ENCODE measurements around the gene C10orf90. TPM values are rescaled to one million over a fixed set of nuclear protein-coding genes. Genes with fewer than 3 reads are reported as not detected.

C10orf90 gene
- total and polyA plus RNA-seq, 9 donors: not detected

- no peak for TF ChIP-seq CTCF (IDR thresholded peaks at IDR 0.05)
- no peak for TF ChIP-seq EP300 (IDR thresholded peaks at IDR 0.05)
- no peak for TF ChIP-seq POLR2A (IDR thresholded peaks at IDR 0.05)
- intact Hi-C loops (cut with DNase I): no loop called here
- no peak for DNase-seq
- H3K9me3 ChIP-seq: peaks cover 0 to 6% of the 10 kb centered on the region in 2 donors
- no peaks in the 10 kb centered on the region for H3K36me3 ChIP-seq
- no peaks in the 10 kb centered on the region for H3K27me3 ChIP-seq
- 87 to 93% (median 89%) methylated on average over 2 of the region's 2 CpGs for WGBS, 3 donors
- H3K4me1 ChIP-seq (ENCODE audit: insufficient read depth): no peaks in the 10 kb centered on the region
- no peak overlapping the region for H3K4me3 ChIP-seq
- H3K27ac ChIP-seq: no peak overlapping the region
These were observed 232.7 kb downstream of the C10orf90 start for GRCh38 chr10:126437635-126438406.

- no peak for DNase-seq
These were observed 236.3 kb downstream of the C10orf90 start for GRCh38 chr10:126434235-126434634.

GRCh38 chr10:126433351-126433750, 237.1 kb downstream of the C10orf90 start:
- 66 to 70% (median 68%) methylated on average over 5 of the region's 5 CpGs for WGBS, 3 donors
- Histone ChIP-seq H3K27ac (no peak overlapping the region), H3K9me3 (no peaks in the 10 kb centered on the region), H3K27me3 (no peaks in the 10 kb centered on the region), H3K4me3 (no peak overlapping the region), H3K36me3 (no peaks in the 10 kb centered on the region), H3K4me1 (ENCODE audit: insufficient read depth) (no peaks in the 10 kb centered on the region)
- no peak for DNase-seq
- intact Hi-C loops (cut with DNase I): no loop called here
- no peak for TF ChIP-seq EP300 (IDR thresholded peaks at IDR 0.05)
- TF ChIP-seq CTCF (IDR thresholded peaks at IDR 0.05): no peak
- TF ChIP-seq POLR2A (IDR thresholded peaks at IDR 0.05): no peak

More at GRCh38 chr10:126434235-126434634, 236.3 kb downstream of the C10orf90 start:
- Histone ChIP-seq H3K9me3 (peaks cover 0 to 6% of the 10 kb centered on the region in 2 donors), H3K27me3 (no peaks in the 10 kb centered on the region), H3K36me3 (no peaks in the 10 kb centered on the region), H3K27ac (no peak overlapping the region), H3K4me3 (no peak overlapping the region), H3K4me1 (ENCODE audit: insufficient read depth) (no peaks in the 10 kb centered on the region)
- WGBS, 3 donors: 67 to 76% (median 68%) methylated on average over 5 of the region's 5 CpGs
- TF ChIP-seq EP300 (IDR thresholded peaks at IDR 0.05) (no peak), POLR2A (IDR thresholded peaks at IDR 0.05) (no peak), CTCF (IDR thresholded peaks at IDR 0.05) (no peak)
- intact Hi-C loops (cut with DNase I): no loop called here

GRCh38 chr10:126432507-126432906, 238.0 kb downstream of the C10orf90 start:
- TF ChIP-seq POLR2A (IDR thresholded peaks at IDR 0.05): no peak
- no peak for TF ChIP-seq EP300 (IDR thresholded peaks at IDR 0.05)
- TF ChIP-seq CTCF (IDR thresholded peaks at IDR 0.05): no peak
- Histone ChIP-seq H3K9me3 (no peaks in the 10 kb centered on the region), H3K4me3 (no peak overlapping the region), H3K4me1 (ENCODE audit: insufficient read depth) (no peaks in the 10 kb centered on the region), H3K36me3 (no peaks in the 10 kb centered on the region), H3K27ac (no peak overlapping the region), H3K27me3 (no peaks in the 10 kb centered on the region)
- intact Hi-C loops (cut with DNase I): no loop called here
- DNase-seq: no peak
- 69 to 83% (median 69%) methylated on average over 7 of the region's 7 CpGs for WGBS, 3 donors

All from ovary (tissue), 9 donors.